Mononuclear cell (primary cell): ENCODE data around the gene ZNF135. TPM values are rescaled to one million over a fixed set of nuclear protein-coding genes. Genes with fewer than 3 reads are reported as not detected.

Source experiments
- H3K27me3 ChIP-seq: 2 replicates; pipeline ENCODE4 v1.6.0; 2011; ENCODE audit warnings: low read length, control low read depth; ENCODE audit not compliant: insufficient read depth
- H3K4me1 ChIP-seq: 2 replicates; pipeline ENCODE4 v1.5.1; 2011; ENCODE audit warnings: mild to moderate bottlenecking, low read length, control low read depth; ENCODE audit not compliant: insufficient read depth
- H3K4me3 ChIP-seq: 2 replicates; pipeline ENCODE4 v1.5.1; 2011; ENCODE audit warnings: mild to moderate bottlenecking, low read length, moderate library complexity
- H3K9me3 ChIP-seq: 2 replicates; pipeline ENCODE4 v1.5.1; 2011; ENCODE audit warnings: low read depth, mild to moderate bottlenecking, control low read depth, low read length
- total RNA-seq: library from RNA; depleted of rRNA; stranded (reverse); fragments of >200 nt; gene quantifications from one replicate; pipeline ENCODE4 v1.2.3, GENCODE V29; 2012

ZNF135 gene
- total RNA-seq, 1 donor: 0.84 TPM

DNA sequence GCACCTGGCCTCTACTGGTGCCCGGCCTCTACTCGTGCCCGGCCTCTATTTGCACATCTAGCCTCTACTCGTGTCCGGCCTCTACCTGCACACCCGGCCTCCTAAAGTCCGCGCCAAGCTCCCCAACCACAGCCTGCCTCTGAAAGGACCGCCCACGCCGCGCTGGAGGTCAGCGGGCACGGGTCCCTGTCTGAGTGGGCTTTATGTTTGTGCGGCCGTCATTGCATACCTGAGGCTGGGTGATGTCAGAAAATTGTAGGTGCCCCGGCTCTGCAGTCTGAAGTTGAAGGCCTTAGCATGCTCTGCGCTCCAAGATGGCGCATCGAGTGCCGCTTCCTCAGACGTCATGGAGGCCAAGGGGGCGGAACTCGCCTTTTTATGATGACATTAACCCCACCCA, 1.1 kb downstream of the ZNF135 start:
- H3K27me3 ChIP-seq: no peaks in the 10 kb centered on the region
- no peak overlapping the region for H3K4me3 ChIP-seq
- no peaks in the 10 kb centered on the region for H3K9me3 ChIP-seq
- peaks cover 5% of the 10 kb centered on the region for H3K4me1 ChIP-seq

- Histone ChIP-seq H3K4me1 (peaks cover 5% of the 10 kb centered on the region), H3K27me3 (no peaks in the 10 kb centered on the region), H3K9me3 (peaks cover 31% of the 10 kb centered on the region), H3K4me3 (no peak overlapping the region)
Measured at GRCh38 chr19:58063712-58064111, 4.6 kb downstream of the ZNF135 start.

- Histone ChIP-seq H3K9me3 (peaks cover 38% of the 10 kb centered on the region), H3K4me1 (no peaks in the 10 kb centered on the region), H3K4me3 (no peak overlapping the region), H3K27me3 (no peaks in the 10 kb centered on the region)
Measured at GRCh38 chr19:58067240-58067912, 8.3 kb downstream of the ZNF135 start.

DNA sequence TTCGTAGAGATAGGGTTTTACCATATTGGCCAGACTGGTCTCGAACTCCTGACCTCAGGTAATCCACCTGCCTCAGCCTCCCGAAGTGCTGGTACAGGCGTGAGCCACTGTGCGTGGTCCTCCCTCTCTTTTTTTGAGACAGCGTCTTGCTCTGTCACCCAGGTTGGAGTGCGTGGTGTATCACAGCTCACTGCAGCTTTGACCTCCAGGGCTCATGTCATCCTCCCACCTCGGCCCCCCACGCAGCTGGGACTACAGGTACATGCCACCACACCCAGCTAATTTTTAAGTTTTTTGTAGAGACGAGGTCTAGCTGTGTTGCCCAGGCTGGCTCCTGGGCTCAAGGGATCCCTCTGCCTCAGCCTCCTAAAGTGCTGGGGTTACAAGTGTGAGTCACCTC, 20.7 kb downstream of the ZNF135 start:
- no peak overlapping the region for H3K4me3 ChIP-seq
- no peaks in the 10 kb centered on the region for H3K27me3 ChIP-seq
- no peaks in the 10 kb centered on the region for H3K4me1 ChIP-seq
- no peaks in the 10 kb centered on the region for H3K9me3 ChIP-seq

- Histone ChIP-seq H3K4me3 (no peak overlapping the region), H3K9me3 (no peaks in the 10 kb centered on the region), H3K27me3 (no peaks in the 10 kb centered on the region), H3K4me1 (no peaks in the 10 kb centered on the region)
Measured at GRCh38 chr19:58083021-58083420, 23.9 kb downstream of the ZNF135 start.

DNA sequence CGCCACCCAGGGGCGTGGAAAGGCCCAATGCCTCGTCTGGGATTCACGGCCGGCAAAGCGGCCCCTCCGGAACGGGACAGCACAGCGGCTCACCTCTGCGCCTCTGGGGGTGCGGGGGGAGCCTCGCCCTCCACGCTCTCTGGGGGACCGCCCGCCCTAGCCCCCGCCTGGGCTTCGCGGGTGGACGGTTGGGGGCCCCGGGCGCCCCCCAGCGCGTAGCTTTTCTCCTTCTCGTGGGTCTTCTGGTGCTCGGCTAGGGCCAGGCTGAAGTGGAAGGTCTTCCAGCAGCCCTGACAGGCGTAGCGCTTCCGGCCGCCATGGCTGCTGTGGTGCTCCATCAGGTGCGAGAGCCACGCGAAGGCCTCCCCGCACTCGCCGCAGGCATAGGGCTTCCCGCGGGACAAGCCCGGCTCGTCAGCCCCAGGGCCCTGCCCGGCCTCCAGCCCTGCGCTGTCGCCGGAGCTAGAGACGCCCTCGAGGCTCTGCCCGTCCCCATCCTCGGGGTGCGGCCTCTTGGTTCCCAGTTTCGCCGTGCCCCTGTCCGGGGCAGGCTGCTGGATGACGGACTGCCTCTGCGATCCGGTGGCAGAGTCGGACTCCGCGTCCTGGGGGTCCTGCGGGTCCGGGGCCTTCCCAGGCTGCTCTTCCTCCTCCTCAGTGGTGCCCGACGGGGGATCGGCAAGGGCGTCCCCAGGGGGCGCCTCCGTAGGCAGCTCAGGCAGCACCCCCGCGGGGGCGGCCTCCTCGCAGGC, 25.7 kb downstream of the ZNF135 start:
- H3K9me3 ChIP-seq: no peaks in the 10 kb centered on the region
- no peak overlapping the region for H3K4me3 ChIP-seq

GRCh38 chr19:58085348-58085875, 26.3 kb downstream of the ZNF135 start:
- Histone ChIP-seq H3K9me3 (no peaks in the 10 kb centered on the region), H3K4me3 (no peak overlapping the region), H3K4me1 (no peaks in the 10 kb centered on the region), H3K27me3 (no peaks in the 10 kb centered on the region)

More for the DNA sequence above, 25.7 kb downstream of the ZNF135 start:
- Histone ChIP-seq H3K4me1 (no peaks in the 10 kb centered on the region), H3K27me3 (no peaks in the 10 kb centered on the region)

- no peak overlapping the region for H3K4me3 ChIP-seq
- no peaks in the 10 kb centered on the region for H3K4me1 ChIP-seq
- H3K27me3 ChIP-seq: no peaks in the 10 kb centered on the region
- no peaks in the 10 kb centered on the region for H3K9me3 ChIP-seq
Measured at GRCh38 chr19:58086825-58087710, 28.0 kb downstream of the ZNF135 start.

DNA sequence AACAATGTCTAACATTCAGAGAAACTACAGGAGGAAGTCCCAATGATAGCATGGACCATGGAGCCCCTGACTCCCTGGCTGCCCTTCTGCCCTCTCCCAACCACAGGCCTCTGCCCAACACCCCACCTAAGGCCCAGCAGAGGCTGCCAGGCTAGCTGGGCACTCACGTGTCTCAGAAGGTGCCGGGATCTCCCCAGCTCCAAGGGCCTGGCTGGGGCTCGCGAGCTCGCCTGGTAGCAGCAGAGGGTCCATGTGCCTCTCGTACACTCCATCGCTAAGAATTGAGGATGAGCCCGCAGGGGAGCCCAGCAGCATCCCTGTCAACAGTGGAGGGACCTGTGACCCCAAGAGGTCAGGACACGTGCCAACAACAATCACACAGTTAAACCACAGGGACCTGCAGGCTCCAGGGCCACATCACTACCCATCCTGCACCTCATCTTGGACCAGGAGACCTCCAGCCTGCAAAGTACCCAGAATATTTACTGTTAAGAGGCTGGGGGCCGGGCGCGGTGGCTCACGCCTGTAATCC, 29.5 kb downstream of the ZNF135 start:
- H3K4me1 ChIP-seq: no peaks in the 10 kb centered on the region
- no peaks in the 10 kb centered on the region for H3K9me3 ChIP-seq
- no peak overlapping the region for H3K4me3 ChIP-seq
- no peaks in the 10 kb centered on the region for H3K27me3 ChIP-seq

DNA sequence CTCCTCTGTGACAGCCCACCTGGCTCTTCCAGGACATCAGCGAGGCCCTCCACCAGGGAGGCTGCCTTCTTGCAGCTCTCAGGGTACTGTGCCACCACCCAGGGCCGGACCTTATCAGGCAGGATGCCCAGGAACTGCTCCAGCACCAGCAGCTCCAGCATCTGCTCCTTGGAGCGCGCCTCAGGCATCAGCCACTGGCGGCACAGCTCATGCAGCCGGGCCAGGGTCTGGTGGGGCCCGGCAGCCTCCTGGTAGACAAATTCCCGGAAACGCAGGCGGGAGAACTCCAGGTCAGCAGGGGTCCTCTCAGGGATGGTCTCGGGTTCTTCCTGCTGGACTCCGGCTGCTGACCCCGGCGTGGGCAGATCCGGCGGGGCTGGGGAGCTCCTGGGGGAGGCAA, 30.8 kb downstream of the ZNF135 start:
- H3K9me3 ChIP-seq: no peaks in the 10 kb centered on the region
- H3K4me1 ChIP-seq: no peaks in the 10 kb centered on the region
- H3K4me3 ChIP-seq: no peak overlapping the region
- H3K27me3 ChIP-seq: no peaks in the 10 kb centered on the region

DNA sequence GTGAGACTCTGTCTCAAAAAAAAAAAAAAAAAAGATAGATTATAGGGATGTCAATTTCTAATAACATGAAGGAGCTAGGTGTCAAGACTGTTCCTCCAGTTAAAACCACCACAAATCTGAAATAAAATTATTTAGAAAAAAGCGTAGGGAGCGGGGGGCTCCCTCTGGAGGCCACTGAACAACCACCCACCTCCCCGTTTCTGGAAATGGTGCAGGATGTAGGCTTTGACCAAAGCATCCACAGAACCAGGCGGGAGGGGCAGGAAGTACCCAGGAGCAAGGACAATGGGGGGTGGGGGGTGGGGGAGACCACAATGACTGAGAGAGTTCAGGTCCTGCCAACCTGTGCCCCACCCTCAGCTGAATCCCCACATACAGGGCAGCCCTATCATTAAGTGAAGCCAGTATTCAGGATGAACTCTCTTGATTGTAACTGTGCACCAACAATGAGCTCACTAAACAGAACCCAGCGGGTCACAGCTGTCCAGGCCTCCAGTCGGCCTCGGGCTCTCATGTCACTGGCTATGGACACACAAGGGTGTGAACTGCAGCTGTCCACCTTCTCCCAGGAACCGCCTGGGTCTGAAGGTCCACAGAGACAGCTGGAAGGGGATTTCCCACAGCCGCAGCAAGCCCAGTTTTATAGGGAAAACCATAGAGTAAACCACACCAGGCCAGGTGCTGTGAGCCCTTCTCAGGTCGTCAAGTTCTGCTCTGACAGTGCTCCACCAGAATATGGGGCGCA, 32.3 kb downstream of the ZNF135 start:
- Histone ChIP-seq H3K9me3 (no peaks in the 10 kb centered on the region), H3K4me3 (no peak overlapping the region), H3K27me3 (no peaks in the 10 kb centered on the region), H3K4me1 (no peaks in the 10 kb centered on the region)

GRCh38 chr19:58093071-58093470, 34.0 kb downstream of the ZNF135 start:
- no peak overlapping the region for H3K4me3 ChIP-seq
- H3K27me3 ChIP-seq: no peaks in the 10 kb centered on the region
- no peaks in the 10 kb centered on the region for H3K9me3 ChIP-seq
- peaks cover 4% of the 10 kb centered on the region for H3K4me1 ChIP-seq

- H3K27me3 ChIP-seq: no peaks in the 10 kb centered on the region
- H3K4me1 ChIP-seq: peaks cover 10% of the 10 kb centered on the region
- no peak overlapping the region for H3K4me3 ChIP-seq
- peaks cover 7% of the 10 kb centered on the region for H3K9me3 ChIP-seq
Measured at GRCh38 chr19:58095328-58095727, 36.2 kb downstream of the ZNF135 start.

DNA sequence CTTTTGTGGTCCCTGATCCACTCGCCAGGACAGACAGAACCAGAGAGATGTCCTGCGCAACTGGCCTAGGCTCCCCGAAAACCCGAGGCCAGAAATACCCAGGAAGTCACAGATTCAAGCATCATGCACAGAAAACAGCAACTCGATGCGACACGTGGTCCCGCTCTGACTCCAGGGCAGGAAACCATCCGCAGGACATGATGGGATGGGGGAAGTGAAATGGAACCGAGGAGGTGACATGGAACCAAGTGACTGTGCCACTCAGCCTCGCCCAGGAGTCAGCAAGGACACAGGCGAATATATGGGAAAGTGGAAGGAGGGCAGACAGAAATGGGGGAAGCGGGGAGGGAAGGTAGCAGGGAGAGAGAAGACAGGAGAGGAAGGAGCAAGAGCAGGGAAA, 37.8 kb downstream of the ZNF135 start:
- H3K4me3 ChIP-seq: no peak overlapping the region
- H3K4me1 ChIP-seq: peaks cover 10% of the 10 kb centered on the region
- no peaks in the 10 kb centered on the region for H3K27me3 ChIP-seq
- H3K9me3 ChIP-seq: peaks cover 7% of the 10 kb centered on the region
